ENCODE data around the gene CD8B2. TPM values are rescaled to one million over a fixed set of nuclear protein-coding genes. Genes with fewer than 3 reads are reported as not detected.
"Not testable (repeated sequence)": the region's sequence is repeated elsewhere in the genome, so short reads cannot be mapped to it uniquely, and the experiment has no call there.

Gene CD8B2
- total RNA-seq, 1 experiment from 2014 or later = not detected

- H3K9me3 ChIP-seq (ENCODE audit: control insufficient read depth, insufficient read depth, low read depth, low read length); ATAC-seq; H3K36me3 ChIP-seq (ENCODE audit: control insufficient read depth, insufficient read depth, low read length); H3K27ac ChIP-seq (ENCODE audit: low read length); intact Hi-C loops (cut with micrococcal nuclease; ENCODE audit: unreplicated experiment); H3K27me3 ChIP-seq (ENCODE audit: control insufficient read depth, insufficient read depth, low read length); CTCF ChIA-PET; POLR2A ChIA-PET; BruUV-seq (replicated peaks); DNase-seq (ENCODE audit: low read depth, low spot score); in situ Hi-C loops (cut with HindIII; ENCODE audit: low pct_unique_long_range_greater_than_20kb, low sequenced_read_pairs); H3K4me3 ChIP-seq (ENCODE audit: low read depth in 2 of 2, low read length in 2 of 2); H3K4me1 ChIP-seq (ENCODE audit: control insufficient read depth, insufficient read depth, low read length): not testable (repeated sequence)
Measured at GRCh38 chr2:106509374-106509770, 22.2 kb downstream of the CD8B2 start.

DNA sequence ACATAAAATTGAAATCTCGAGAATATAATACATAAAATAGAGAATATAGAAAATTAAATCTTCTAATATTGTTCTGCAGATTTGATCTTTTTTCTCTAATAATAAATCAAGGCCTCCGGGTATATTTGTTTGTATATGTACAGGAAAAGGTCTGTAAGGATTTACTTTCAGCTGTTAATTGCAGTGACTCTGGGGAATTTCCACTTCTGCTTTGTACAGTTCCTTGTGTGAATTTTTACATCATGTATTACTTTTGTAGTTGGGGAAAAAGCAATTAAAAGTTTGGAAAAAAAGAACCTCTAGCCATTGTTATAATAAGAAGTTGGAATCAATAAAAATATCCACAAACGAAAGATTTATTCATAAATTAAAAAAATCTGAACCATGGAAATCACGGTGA lies 23.6 kb downstream of the CD8B2 start:
- in situ Hi-C loops (cut with HindIII; ENCODE audit: low pct_unique_long_range_greater_than_20kb, low sequenced_read_pairs); CTCF ChIA-PET; DNase-seq (ENCODE audit: low read depth, low spot score); H3K9me3 ChIP-seq (ENCODE audit: control insufficient read depth, insufficient read depth, low read depth, low read length); H3K4me1 ChIP-seq (ENCODE audit: control insufficient read depth, insufficient read depth, low read length); H3K27ac ChIP-seq (ENCODE audit: low read length); POLR2A ChIA-PET; ATAC-seq; H3K27me3 ChIP-seq (ENCODE audit: control insufficient read depth, insufficient read depth, low read length); intact Hi-C loops (cut with micrococcal nuclease; ENCODE audit: unreplicated experiment); H3K4me3 ChIP-seq (ENCODE audit: low read depth in 2 of 2, low read length in 2 of 2); H3K36me3 ChIP-seq (ENCODE audit: control insufficient read depth, insufficient read depth, low read length); BruUV-seq (replicated peaks): not testable (repeated sequence)

DNA sequence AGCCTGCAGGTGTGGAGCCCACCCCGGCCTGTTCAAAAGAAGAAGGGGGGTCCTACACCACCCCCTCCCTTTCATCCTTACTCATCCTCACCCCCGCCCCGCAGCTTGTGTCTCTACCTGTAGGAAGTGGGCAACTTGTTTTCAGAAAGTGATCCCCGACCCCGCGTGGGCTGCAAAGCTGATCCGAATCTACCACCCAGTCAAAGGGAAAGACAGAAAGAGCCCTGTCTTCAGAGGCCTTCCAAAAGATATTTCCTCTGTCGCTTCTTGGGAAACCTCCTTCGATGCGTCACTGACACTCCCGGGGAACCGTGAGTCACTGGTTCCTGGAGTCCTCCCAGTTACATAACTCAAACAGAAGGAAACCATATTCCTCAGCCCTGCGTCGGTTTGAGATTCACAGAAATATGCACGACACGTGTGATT lies 24.3 kb downstream of the CD8B2 start:
- ATAC-seq (peak; percentile 90), DNase-seq (ENCODE audit: low read depth, low spot score) (peak; percentile 27)
- BruUV-seq (replicated peaks); CTCF ChIA-PET; H3K27ac ChIP-seq (ENCODE audit: low read length); H3K9me3 ChIP-seq (ENCODE audit: control insufficient read depth, insufficient read depth, low read depth, low read length); H3K36me3 ChIP-seq (ENCODE audit: control insufficient read depth, insufficient read depth, low read length); H3K27me3 ChIP-seq (ENCODE audit: control insufficient read depth, insufficient read depth, low read length); POLR2A ChIA-PET; H3K4me1 ChIP-seq (ENCODE audit: control insufficient read depth, insufficient read depth, low read length); intact Hi-C loops (cut with micrococcal nuclease; ENCODE audit: unreplicated experiment); in situ Hi-C loops (cut with HindIII; ENCODE audit: low pct_unique_long_range_greater_than_20kb, low sequenced_read_pairs): not testable (repeated sequence)
- peak overlapping the region in 1 of 2 experiments; percentile 24; a peak in 2 of 4 replicates for H3K4me3 ChIP-seq (ENCODE audit: low read depth in 2 of 2, low read length in 2 of 2)

- DNase-seq (ENCODE audit: low read depth, low spot score); in situ Hi-C loops (cut with HindIII; ENCODE audit: low pct_unique_long_range_greater_than_20kb, low sequenced_read_pairs); H3K4me1 ChIP-seq (ENCODE audit: control insufficient read depth, insufficient read depth, low read length); H3K36me3 ChIP-seq (ENCODE audit: control insufficient read depth, insufficient read depth, low read length); BruUV-seq (replicated peaks); H3K9me3 ChIP-seq (ENCODE audit: control insufficient read depth, insufficient read depth, low read depth, low read length); CTCF ChIA-PET; ATAC-seq; H3K27ac ChIP-seq (ENCODE audit: low read length); H3K27me3 ChIP-seq (ENCODE audit: control insufficient read depth, insufficient read depth, low read length); intact Hi-C loops (cut with micrococcal nuclease; ENCODE audit: unreplicated experiment); POLR2A ChIA-PET: not testable (repeated sequence)
- H3K4me3 ChIP-seq (ENCODE audit: low read depth in 2 of 2, low read length in 2 of 2) = peak overlapping the region in 1 of 2 experiments; percentile 24; a peak in 2 of 4 replicates
Measured at GRCh38 chr2:106511934-106512333, 24.8 kb downstream of the CD8B2 start.

DNA sequence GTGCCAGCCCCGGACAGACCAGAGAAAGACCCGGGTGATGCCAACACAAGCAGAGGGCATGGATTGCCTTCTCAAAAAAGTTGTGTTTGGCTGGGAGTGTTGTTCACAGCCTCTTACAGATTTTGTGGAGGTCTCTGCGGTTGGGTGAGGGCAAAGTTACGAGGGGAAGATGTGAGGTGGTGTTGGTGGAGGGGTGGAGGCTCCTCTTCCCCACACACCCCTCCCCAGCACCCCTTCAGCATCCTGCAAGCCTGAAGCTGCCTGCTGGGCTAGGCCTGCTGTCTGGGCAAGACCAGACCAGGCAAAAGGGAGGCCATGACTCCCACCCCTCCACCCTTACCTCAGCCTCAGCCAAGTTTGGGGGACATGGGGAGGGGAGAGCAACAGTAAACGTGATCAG lies 26.2 kb downstream of the CD8B2 start:
- intact Hi-C loops (cut with micrococcal nuclease; ENCODE audit: unreplicated experiment); H3K4me1 ChIP-seq (ENCODE audit: control insufficient read depth, insufficient read depth, low read length); POLR2A ChIA-PET; BruUV-seq (replicated peaks); ATAC-seq; H3K27me3 ChIP-seq (ENCODE audit: control insufficient read depth, insufficient read depth, low read length); H3K27ac ChIP-seq (ENCODE audit: low read length); CTCF ChIA-PET; H3K36me3 ChIP-seq (ENCODE audit: control insufficient read depth, insufficient read depth, low read length); H3K4me3 ChIP-seq (ENCODE audit: low read depth in 2 of 2, low read length in 2 of 2); DNase-seq (ENCODE audit: low read depth, low spot score); in situ Hi-C loops (cut with HindIII; ENCODE audit: low pct_unique_long_range_greater_than_20kb, low sequenced_read_pairs); H3K9me3 ChIP-seq (ENCODE audit: control insufficient read depth, insufficient read depth, low read depth, low read length): not testable (repeated sequence)

- H3K27ac ChIP-seq (ENCODE audit: low read length); intact Hi-C loops (cut with micrococcal nuclease; ENCODE audit: unreplicated experiment); ATAC-seq; H3K9me3 ChIP-seq (ENCODE audit: control insufficient read depth, insufficient read depth, low read depth, low read length); H3K27me3 ChIP-seq (ENCODE audit: control insufficient read depth, insufficient read depth, low read length); H3K36me3 ChIP-seq (ENCODE audit: control insufficient read depth, insufficient read depth, low read length); in situ Hi-C loops (cut with HindIII; ENCODE audit: low pct_unique_long_range_greater_than_20kb, low sequenced_read_pairs); CTCF ChIA-PET; DNase-seq (ENCODE audit: low read depth, low spot score); BruUV-seq (replicated peaks); H3K4me1 ChIP-seq (ENCODE audit: control insufficient read depth, insufficient read depth, low read length); H3K4me3 ChIP-seq (ENCODE audit: low read depth in 2 of 2, low read length in 2 of 2): not testable (repeated sequence)
- POLR2A ChIA-PET = interaction anchor here (0.7 kb wide), 1 partner anchor 84 kb away, joined by 6 read pairs; no protein-coding TSS in a partner anchor
Measured at GRCh38 chr2:106514827-106515226, 27.7 kb downstream of the CD8B2 start.

All from Panc1 (cell line).